Measurements from ENCODE around the gene ELAVL2. TPM values are rescaled to one million over a fixed set of nuclear protein-coding genes. Genes with fewer than 3 reads are reported as not detected.
A peak's percentile ranks its signal among the peaks of the same experiment; 100 is the strongest.

The ELAVL2 gene
- total RNA-seq, 1 experiment from 2014 or later, result not detected

- no TSS peak for BruUV-seq (replicated peaks)
Measured at GRCh38 chr9:23751633-23752032, 74.4 kb downstream of the ELAVL2 start.

GRCh38 chr9:23750808-23751207 is 75.2 kb downstream of the ELAVL2 start:
- Histone ChIP-seq H3K4me2 (no peak overlapping the region), H3K27ac (no peak overlapping the region), H3K4me1 (replicated peaks; ENCODE audit: insufficient read depth) (no peaks in the 10 kb centered on the region), H4K20me1 (ENCODE audit: insufficient read depth) (no peaks in the 10 kb centered on the region), H3K9me3 (ENCODE audit: insufficient read depth, low read depth) (no peaks in the 10 kb centered on the region), H3K9me2 (ENCODE audit: insufficient read depth) (no peaks in the 10 kb centered on the region), H3K4me3 (no peak overlapping the region), H3K27me3 (ENCODE audit: insufficient read depth, low read depth) (no peaks in the 10 kb centered on the region), H3K79me2 (ENCODE audit: low read depth) (no peaks in the 10 kb centered on the region), H3K36me3 (ENCODE audit: low read depth) (no peaks in the 10 kb centered on the region), H2AFZ (no peak overlapping the region), H3F3A (ENCODE audit: insufficient read depth, low read depth) (no peaks in the 10 kb centered on the region)
- BruUV-seq (replicated peaks), result no TSS peak
- POLR2A ChIA-PET (ENCODE audit: unreplicated experiment), result no interaction called here
- intact Hi-C loops (cut with micrococcal nuclease; ENCODE audit: unreplicated experiment), result no loop called here
- TF ChIP-seq EZH2 (IDR thresholded peaks at IDR 0.05; ENCODE audit: low read depth), result no peak
- TF ChIP-seq, protein P1, sequence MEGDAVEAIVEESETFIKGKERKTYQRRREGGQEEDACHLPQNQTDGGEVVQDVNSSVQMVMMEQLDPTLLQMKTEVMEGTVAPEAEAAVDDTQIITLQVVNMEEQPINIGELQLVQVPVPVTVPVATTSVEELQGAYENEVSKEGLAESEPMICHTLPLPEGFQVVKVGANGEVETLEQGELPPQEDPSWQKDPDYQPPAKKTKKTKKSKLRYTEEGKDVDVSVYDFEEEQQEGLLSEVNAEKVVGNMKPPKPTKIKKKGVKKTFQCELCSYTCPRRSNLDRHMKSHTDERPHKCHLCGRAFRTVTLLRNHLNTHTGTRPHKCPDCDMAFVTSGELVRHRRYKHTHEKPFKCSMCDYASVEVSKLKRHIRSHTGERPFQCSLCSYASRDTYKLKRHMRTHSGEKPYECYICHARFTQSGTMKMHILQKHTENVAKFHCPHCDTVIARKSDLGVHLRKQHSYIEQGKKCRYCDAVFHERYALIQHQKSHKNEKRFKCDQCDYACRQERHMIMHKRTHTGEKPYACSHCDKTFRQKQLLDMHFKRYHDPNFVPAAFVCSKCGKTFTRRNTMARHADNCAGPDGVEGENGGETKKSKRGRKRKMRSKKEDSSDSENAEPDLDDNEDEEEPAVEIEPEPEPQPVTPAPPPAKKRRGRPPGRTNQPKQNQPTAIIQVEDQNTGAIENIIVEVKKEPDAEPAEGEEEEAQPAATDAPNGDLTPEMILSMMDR (conservative IDR thresholded peaks at IDR 0.05), result no peak
- DNase-seq, result no peak
- CTCF ChIA-PET, result no interaction called here

More at GRCh38 chr9:23751633-23752032, 74.4 kb downstream of the ELAVL2 start:
- ChIA-PET CTCF (no interaction called here), POLR2A (ENCODE audit: unreplicated experiment) (no interaction called here)
- Histone ChIP-seq H3K36me3 (ENCODE audit: low read depth) (no peaks in the 10 kb centered on the region), H3K27me3 (ENCODE audit: insufficient read depth, low read depth) (no peaks in the 10 kb centered on the region), H3K27ac (no peak overlapping the region), H3K9me3 (ENCODE audit: insufficient read depth, low read depth) (no peaks in the 10 kb centered on the region), H3K4me2 (no peak overlapping the region), H2AFZ (no peak overlapping the region), H3K4me3 (no peak overlapping the region), H4K20me1 (ENCODE audit: insufficient read depth) (no peaks in the 10 kb centered on the region), H3K9me2 (ENCODE audit: insufficient read depth) (no peaks in the 10 kb centered on the region), H3K79me2 (ENCODE audit: low read depth) (no peaks in the 10 kb centered on the region), H3K4me1 (replicated peaks; ENCODE audit: insufficient read depth) (no peaks in the 10 kb centered on the region), H3F3A (ENCODE audit: insufficient read depth, low read depth) (no peaks in the 10 kb centered on the region)
- no peak for DNase-seq
- TF ChIP-seq, protein P1 (conservative IDR thresholded peaks at IDR 0.05), result no peak
- no peak for TF ChIP-seq EZH2 (IDR thresholded peaks at IDR 0.05; ENCODE audit: low read depth)
- intact Hi-C loops (cut with micrococcal nuclease; ENCODE audit: unreplicated experiment), result no loop called here

DNA sequence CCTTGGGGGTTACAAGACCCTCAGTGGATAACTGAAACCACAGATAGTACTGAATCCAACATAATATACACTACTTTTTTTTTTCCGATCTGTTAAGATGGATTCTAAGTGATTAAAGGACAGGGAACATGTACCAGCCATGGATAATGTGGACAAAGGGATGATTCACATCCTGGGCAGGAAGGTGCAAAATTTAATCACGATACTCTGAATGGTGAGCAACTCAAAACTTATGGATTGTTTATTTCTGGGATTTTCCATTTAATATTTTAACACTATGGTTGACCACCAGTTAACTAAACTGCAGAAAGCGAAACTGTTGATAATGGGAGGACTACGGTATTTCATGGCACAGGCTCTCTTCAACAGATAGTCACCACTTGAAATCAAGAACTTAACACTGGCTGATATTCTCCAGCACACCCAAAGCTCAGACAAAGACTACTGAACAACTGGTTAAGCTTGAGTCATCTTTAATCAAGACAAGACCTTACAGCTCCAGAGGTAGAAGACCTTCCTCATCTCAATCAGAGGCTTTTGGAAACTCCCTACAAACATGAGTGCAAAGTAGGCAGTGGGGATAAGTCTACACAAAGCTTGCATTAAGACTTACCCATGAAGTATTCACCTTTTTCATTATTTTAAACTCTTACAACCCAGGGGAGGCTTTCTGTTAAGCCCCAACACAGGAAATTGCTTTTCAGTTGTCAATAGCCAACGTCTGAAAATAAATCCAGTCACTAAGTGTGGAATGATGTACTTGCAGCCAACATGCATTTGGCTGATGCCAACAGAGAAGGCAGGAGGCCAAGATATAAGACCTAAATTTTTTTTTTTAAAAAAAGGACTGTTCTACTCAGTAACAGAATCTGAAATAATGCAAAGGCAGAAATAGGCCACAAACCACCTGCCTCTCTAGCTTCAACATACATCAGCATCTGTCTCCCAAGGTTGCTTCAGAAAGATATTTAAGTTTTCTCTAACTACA is 78.7 kb downstream of the ELAVL2 start:
- no peaks in the 10 kb centered on the region for H3K9me2 ChIP-seq (ENCODE audit: insufficient read depth)
- CTCF ChIA-PET, result no interaction called here
- H3F3A ChIP-seq (ENCODE audit: insufficient read depth, low read depth), result no peaks in the 10 kb centered on the region
- H3K27me3 ChIP-seq (ENCODE audit: insufficient read depth, low read depth), result no peaks in the 10 kb centered on the region
- TF ChIP-seq, protein P1 (conservative IDR thresholded peaks at IDR 0.05), result no peak
- no peak for TF ChIP-seq EZH2 (IDR thresholded peaks at IDR 0.05; ENCODE audit: low read depth)
- 0 out of 2 replicates have a peak overlapping the region, but pooled peaks have one; percentile 16 for H3K4me2 ChIP-seq
- H4K20me1 ChIP-seq (ENCODE audit: insufficient read depth), result no peaks in the 10 kb centered on the region
- no peaks in the 10 kb centered on the region for H3K36me3 ChIP-seq (ENCODE audit: low read depth)
- POLR2A ChIA-PET (ENCODE audit: unreplicated experiment), result no interaction called here
- H3K4me3 ChIP-seq, result no peak overlapping the region
- H3K79me2 ChIP-seq (ENCODE audit: low read depth), result no peaks in the 10 kb centered on the region
- no peaks in the 10 kb centered on the region for H3K4me1 ChIP-seq (replicated peaks; ENCODE audit: insufficient read depth)
- H3K9me3 ChIP-seq (ENCODE audit: insufficient read depth, low read depth), result no peaks in the 10 kb centered on the region
- no peak for DNase-seq
- no peak overlapping the region for H2AFZ ChIP-seq
- no TSS peak for BruUV-seq (replicated peaks)
- H3K27ac ChIP-seq, result no peak overlapping the region
- intact Hi-C loops (cut with micrococcal nuclease; ENCODE audit: unreplicated experiment), result no loop called here
